ENCODE data around the gene NAB2.
"Not testable (repeated sequence)": the region's sequence is repeated elsewhere in the genome, so short reads cannot be mapped to it uniquely, and the experiment has no call there.

Gene NAB2, protein sequence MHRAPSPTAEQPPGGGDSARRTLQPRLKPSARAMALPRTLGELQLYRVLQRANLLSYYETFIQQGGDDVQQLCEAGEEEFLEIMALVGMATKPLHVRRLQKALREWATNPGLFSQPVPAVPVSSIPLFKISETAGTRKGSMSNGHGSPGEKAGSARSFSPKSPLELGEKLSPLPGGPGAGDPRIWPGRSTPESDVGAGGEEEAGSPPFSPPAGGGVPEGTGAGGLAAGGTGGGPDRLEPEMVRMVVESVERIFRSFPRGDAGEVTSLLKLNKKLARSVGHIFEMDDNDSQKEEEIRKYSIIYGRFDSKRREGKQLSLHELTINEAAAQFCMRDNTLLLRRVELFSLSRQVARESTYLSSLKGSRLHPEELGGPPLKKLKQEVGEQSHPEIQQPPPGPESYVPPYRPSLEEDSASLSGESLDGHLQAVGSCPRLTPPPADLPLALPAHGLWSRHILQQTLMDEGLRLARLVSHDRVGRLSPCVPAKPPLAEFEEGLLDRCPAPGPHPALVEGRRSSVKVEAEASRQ

GRCh38 chr12:57088354-57089270 lies at the start of gene NAB2:
NAB2 (plus strand) TSS chr12:57089114; CDS start chr12:57089272, 158 bp downstream.
- DNase-seq (ENCODE audit: low spot score), result peak; percentile 94

- no peak for DNase-seq (ENCODE audit: low spot score)
Measured at GRCh38 chr12:57040211-57040610, 48.7 kb upstream of the NAB2 start.

GRCh38 chr12:57040750-57041149 lies 48.2 kb upstream of the NAB2 start:
- no peak for DNase-seq (ENCODE audit: low spot score)

- DNase-seq (ENCODE audit: low spot score), result no peak
Measured at GRCh38 chr12:57042695-57043094, 46.2 kb upstream of the NAB2 start.

GRCh38 chr12:57044468-57044867 lies 44.4 kb upstream of the NAB2 start:
- no peak for DNase-seq (ENCODE audit: low spot score)

DNA sequence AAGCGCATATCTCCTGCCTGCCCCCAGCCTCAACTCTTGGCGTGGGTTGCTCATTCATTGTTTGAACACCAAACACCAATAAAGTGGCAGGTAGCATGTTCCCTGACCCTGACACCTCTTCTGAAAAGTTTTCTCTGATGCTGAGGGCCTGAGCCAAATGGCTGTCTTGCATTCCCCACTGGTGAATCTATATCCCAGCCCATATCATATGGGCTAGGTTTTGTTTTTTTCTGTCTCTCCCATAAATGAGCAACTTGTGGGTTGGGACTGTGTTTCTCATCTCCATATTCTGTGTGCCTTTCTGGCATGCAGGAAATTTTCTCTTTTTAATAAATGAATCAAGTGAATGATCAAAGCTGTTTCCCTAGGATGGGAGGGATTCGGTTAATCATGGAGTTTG lies 44.0 kb upstream of the NAB2 start:
- no peak for DNase-seq (ENCODE audit: low spot score)

- no peak for DNase-seq (ENCODE audit: low spot score)
Measured at GRCh38 chr12:57046086-57046791, 42.7 kb upstream of the NAB2 start.

DNA sequence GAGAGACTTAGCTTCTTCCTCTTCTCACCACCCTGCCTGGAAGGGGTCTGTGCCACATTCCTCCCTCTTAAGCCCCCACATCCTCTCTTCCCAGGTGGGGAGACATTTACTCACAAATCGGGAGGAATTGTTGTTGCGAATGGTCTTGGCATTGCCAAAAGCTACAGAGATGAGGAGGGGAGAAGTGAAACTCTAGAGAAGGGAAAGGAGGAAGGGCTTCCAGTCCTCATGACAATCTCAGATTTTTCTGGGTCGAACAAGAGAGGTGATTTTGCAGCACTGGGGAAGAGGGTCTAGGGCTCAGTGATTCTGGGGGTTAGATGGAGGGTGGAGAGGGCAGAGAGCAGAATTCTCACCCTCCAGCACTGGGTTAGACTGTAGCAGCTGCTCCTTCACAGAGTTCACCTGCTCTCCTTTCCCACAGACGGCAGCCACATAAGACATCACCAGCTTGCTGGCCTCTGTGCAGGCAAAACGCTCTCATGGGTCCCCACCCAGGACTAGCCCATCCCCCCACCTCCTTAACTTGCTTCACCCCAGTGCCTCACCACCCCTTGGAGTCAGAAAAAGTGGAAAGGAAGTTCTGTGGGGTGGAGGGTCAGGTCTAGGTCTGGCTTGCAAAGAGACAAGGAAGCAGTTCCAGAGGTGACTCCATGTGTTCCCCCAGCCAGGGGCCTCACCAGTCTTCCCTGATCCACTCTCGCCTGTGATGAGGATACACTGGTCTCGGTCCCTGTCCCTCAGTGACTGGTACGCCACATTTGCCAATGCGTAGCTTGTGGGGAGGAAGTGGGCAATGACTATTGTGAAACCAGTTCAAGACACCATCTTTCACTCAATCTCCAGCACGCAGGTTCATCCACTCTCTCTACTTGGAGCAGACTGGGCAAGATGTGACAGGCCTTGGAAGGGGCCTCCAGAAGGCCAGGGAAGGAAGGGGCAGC lies 41.7 kb upstream of the NAB2 start:
- peak; percentile 33 for DNase-seq (ENCODE audit: low spot score)

- DNase-seq (ENCODE audit: low spot score), result no peak
Measured at GRCh38 chr12:57047981-57048380, 40.9 kb upstream of the NAB2 start.

DNA sequence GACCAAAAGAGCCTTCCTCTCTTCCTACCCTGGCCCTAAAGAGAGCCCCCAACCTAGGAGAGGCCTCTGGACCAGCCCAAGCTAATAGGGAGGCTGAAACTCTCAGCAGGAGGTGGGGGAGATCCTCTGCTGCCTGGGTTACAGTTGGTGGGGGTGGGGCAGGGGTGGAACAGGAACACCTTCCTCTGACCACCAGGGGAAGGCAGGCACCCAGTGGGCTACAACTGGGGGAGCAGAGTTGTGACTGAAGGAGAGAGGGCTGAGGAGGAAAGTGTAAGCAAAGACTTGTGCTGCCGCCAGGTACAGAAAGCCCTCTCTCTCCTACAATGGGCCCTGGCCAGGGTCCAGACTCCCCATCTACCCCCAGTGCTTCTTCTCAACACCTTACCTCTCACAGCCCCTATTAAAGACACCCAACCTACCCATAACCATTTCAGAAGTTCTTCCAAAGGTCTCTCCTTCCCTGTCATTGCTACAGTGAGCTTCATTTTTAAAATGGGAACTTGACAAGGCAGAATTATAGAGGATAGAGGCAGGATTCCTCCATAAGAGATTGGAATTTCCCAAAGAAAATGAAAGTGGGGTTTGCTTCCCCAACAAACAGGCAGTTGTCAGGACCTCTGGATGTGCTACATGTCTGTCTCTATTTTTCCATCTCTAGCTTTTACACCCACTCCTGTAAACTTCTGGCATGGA lies 40.3 kb upstream of the NAB2 start:
- DNase-seq (ENCODE audit: low spot score), result no peak

DNA sequence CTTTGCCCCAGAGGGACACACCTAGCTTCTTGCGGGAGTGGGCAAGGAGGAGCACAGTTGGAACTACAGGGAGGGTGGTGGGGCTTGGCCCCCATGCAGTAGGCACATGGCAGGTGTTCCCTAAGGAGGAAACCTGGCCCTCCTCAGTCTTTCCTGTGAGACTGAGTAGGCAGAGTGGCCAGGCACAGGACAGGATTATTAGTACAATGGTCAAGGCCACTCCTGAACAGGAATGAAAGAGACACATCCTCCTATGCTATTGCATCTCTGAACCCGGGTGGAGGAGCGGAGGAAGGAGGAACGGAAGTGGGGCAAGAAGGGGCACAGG lies 39.8 kb upstream of the NAB2 start:
- no peak for DNase-seq (ENCODE audit: low spot score)

- DNase-seq (ENCODE audit: low spot score), result no peak
Measured at GRCh38 chr12:57049890-57050289, 39.0 kb upstream of the NAB2 start, which contains the start of gene MYO1A. MYO1A (minus strand) TSS chr12:57050129; CDS start chr12:57048323, 1,806 bp downstream.

GRCh38 chr12:57051011-57051410 lies 37.9 kb upstream of the NAB2 start:
- no peak for DNase-seq (ENCODE audit: low spot score)

DNA sequence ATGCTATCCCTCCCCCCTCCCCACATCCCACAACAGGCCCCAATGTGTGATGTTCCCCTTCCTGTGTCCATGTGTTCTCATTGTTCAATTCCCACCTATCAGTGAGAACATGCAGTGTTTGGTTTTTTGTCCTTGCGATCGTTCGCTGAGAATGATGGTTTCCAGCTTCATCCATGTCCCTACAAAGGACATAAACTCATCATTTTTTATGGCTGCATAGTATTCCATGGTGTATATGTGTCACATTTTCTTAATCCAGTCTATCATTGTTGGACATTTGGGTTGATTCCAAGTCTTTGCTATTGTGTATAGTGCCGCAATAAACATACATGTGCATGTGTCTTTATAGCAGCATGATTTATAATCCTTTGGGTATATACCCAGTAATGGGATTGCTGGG lies 35.8 kb upstream of the NAB2 start:
- not testable (repeated sequence) for DNase-seq (ENCODE audit: low spot score)

DNA sequence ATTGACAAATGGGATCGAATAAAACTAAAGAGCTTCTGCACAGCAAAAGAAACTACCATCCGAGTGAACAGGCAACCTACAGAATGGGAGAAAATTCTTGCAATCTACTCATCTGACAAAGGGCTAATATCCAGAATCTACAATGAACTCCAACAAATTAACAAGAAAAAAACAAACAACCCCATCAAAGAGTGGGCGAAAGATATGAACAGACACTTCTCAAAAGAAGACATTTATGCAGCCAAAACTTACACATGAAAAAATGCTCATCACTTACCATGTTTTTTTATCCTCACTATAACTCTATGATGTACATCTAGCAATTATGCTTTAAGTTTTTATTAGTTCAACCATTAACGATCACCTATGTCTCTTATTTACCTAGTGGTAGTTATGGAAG lies 35.0 kb upstream of the NAB2 start:
- DNase-seq (ENCODE audit: low spot score), result not testable (repeated sequence)

- no peak for DNase-seq (ENCODE audit: low spot score)
Measured at GRCh38 chr12:57055824-57056223, 33.1 kb upstream of the NAB2 start.

GRCh38 chr12:57057067-57057751 lies 31.7 kb upstream of the NAB2 start:
- no peak for DNase-seq (ENCODE audit: low spot score)

DNA sequence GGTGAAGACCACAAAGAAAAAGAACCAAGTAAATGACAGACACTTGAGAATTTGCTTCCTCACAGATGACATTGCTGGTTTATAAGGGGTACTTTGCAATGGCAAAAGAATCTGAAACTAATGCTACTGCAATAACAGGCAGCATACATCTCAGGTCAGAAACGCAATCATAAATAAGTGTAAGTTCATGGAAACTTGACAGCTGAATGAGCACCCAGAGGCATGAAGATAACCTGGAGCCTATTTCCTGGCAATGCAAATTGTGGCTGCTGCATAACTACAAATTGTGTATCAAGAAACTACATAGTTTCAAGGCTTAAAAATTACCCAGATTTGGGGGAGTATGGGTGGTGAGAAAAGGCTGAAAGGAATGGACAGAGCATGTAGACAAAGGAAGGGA lies 30.5 kb upstream of the NAB2 start:
- no peak for DNase-seq (ENCODE audit: low spot score)

DNA sequence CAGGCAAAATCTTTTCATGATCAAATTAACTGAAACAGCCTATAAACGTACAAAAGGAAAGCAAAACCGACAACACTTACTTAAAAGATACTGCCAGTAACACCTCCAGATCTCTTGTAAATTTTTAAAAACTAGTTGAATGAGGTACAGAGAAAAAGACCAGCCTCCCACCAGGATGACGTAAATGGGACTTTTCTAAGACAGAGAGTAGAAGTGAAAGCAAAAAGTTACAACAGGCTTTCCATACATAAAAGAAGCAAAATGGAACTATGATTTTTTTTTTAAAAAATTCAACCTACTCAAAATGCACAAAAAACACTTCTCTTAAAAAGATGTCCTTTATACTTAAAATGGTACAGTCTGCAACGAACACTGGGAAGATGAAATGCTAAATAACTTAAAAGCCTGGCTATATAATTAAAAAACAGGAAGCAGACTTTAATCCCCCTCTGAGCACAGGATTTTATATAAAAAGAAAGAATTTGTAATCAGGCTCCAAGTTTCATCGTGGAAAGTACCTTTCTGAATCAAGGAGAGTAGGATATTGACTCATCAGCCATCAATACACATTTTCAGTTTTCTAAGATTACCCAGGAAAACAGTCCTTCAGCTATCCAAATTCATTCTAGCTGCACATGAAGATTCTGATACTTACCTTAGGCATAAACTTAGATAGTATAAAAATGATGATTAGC lies 24.8 kb upstream of the NAB2 start:
- DNase-seq (ENCODE audit: low spot score), result no peak

Measured in Ammon's horn (tissue), 1 donor.